ENCODE measurements around the gene ITSN1.

ITSN1 gene

DNA sequence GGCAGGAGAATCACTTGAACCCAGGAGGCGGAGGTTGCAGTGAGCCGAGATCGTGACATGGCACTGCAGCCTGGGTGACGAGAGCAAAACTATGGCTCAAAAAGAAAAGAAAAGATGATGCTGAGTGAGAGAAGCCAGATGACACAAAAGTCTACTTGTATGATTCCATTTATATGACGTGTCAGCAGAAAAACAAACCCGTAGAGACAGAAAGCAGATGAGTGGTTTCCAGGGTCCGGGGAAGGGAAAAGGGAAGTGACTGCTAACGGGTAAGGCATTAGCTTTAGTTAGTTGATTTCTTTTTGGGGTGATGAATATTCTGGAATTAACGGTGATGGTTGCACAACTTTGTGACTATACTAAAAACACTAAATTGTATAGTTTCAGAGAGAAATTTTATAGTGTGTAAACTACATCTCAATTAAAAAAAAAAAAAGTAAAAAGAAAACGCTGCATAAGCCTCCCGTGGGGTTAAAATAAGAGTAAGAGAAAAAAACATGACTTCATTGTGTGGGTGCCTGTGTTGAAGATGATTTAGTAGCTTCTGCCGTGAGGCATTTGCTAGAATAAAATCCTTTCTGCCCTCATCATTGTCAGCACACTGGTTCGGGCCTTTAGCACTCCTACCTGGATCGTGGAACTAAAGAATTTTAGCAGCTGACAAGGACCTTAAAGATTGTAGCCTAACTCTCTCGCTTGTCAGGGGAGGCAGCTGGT is 298.0 kb downstream of the ITSN1 start:
- no peak overlapping the region for H3K4me3 ChIP-seq (ENCODE audit: low read depth, low read length)
- no peak overlapping the region for H2AFZ ChIP-seq (ENCODE audit: low read length, unreplicated experiment)
- no peak overlapping the region for H3K27ac ChIP-seq (ENCODE audit: low read depth, low read length)
- no peaks in the 10 kb centered on the region for H3K79me2 ChIP-seq (ENCODE audit: control insufficient read depth, insufficient read depth, low read length, unreplicated experiment)
- H3K4me1 ChIP-seq (ENCODE audit: control insufficient read depth, insufficient read depth, low read length, unreplicated experiment), result no peaks in the 10 kb centered on the region
- no peaks in the 10 kb centered on the region for H3K36me3 ChIP-seq (ENCODE audit: insufficient read depth, low read length)
- H3K27me3 ChIP-seq (ENCODE audit: insufficient read depth, low read length), result no peaks in the 10 kb centered on the region

GRCh38 chr21:33940881-33941245 is 298.6 kb downstream of the ITSN1 start:
- Histone ChIP-seq H3K27ac (ENCODE audit: low read depth, low read length) (no peak overlapping the region), H3K27me3 (ENCODE audit: insufficient read depth, low read length) (no peaks in the 10 kb centered on the region), H3K36me3 (ENCODE audit: insufficient read depth, low read length) (no peaks in the 10 kb centered on the region), H2AFZ (ENCODE audit: low read length, unreplicated experiment) (no peak overlapping the region), H3K4me1 (ENCODE audit: control insufficient read depth, insufficient read depth, low read length, unreplicated experiment) (no peaks in the 10 kb centered on the region), H3K79me2 (ENCODE audit: control insufficient read depth, insufficient read depth, low read length, unreplicated experiment) (no peaks in the 10 kb centered on the region), H3K4me3 (ENCODE audit: low read depth, low read length) (no peak overlapping the region)

GRCh38 chr21:33942426-33942825 is 300.1 kb downstream of the ITSN1 start:
- no peak overlapping the region for H3K27ac ChIP-seq (ENCODE audit: low read depth, low read length)
- H3K36me3 ChIP-seq (ENCODE audit: insufficient read depth, low read length), result no peaks in the 10 kb centered on the region
- H3K4me3 ChIP-seq (ENCODE audit: low read depth, low read length), result no peak overlapping the region
- H3K4me1 ChIP-seq (ENCODE audit: control insufficient read depth, insufficient read depth, low read length, unreplicated experiment), result peaks cover 6% of the 10 kb centered on the region
- no peak overlapping the region for H2AFZ ChIP-seq (ENCODE audit: low read length, unreplicated experiment)
- no peaks in the 10 kb centered on the region for H3K79me2 ChIP-seq (ENCODE audit: control insufficient read depth, insufficient read depth, low read length, unreplicated experiment)
- H3K27me3 ChIP-seq (ENCODE audit: insufficient read depth, low read length), result no peaks in the 10 kb centered on the region

GRCh38 chr21:33943293-33943692 is 301.0 kb downstream of the ITSN1 start:
- H3K27me3 ChIP-seq (ENCODE audit: insufficient read depth, low read length), result no peaks in the 10 kb centered on the region
- H3K4me3 ChIP-seq (ENCODE audit: low read depth, low read length), result no peak overlapping the region
- H3K27ac ChIP-seq (ENCODE audit: low read depth, low read length), result no peak overlapping the region
- no peak overlapping the region for H2AFZ ChIP-seq (ENCODE audit: low read length, unreplicated experiment)
- no peaks in the 10 kb centered on the region for H3K79me2 ChIP-seq (ENCODE audit: control insufficient read depth, insufficient read depth, low read length, unreplicated experiment)
- no peaks in the 10 kb centered on the region for H3K36me3 ChIP-seq (ENCODE audit: insufficient read depth, low read length)
- H3K4me1 ChIP-seq (ENCODE audit: control insufficient read depth, insufficient read depth, low read length, unreplicated experiment), result peaks cover 10% of the 10 kb centered on the region

- no peak overlapping the region for H2AFZ ChIP-seq (ENCODE audit: low read length, unreplicated experiment)
Observed at GRCh38 chr21:33944185-33944763, 302.0 kb downstream of the ITSN1 start.

GRCh38 chr21:33945652-33946270 is 303.5 kb downstream of the ITSN1 start:
- H3K4me3 ChIP-seq (ENCODE audit: low read depth, low read length), result no peak overlapping the region
- no peaks in the 10 kb centered on the region for H3K79me2 ChIP-seq (ENCODE audit: control insufficient read depth, insufficient read depth, low read length, unreplicated experiment)
- peaks cover 17% of the 10 kb centered on the region for H3K4me1 ChIP-seq (ENCODE audit: control insufficient read depth, insufficient read depth, low read length, unreplicated experiment)
- no peak overlapping the region for H2AFZ ChIP-seq (ENCODE audit: low read length, unreplicated experiment)
- no peak overlapping the region for H3K27ac ChIP-seq (ENCODE audit: low read depth, low read length)
- H3K36me3 ChIP-seq (ENCODE audit: insufficient read depth, low read length), result no peaks in the 10 kb centered on the region
- no peaks in the 10 kb centered on the region for H3K27me3 ChIP-seq (ENCODE audit: insufficient read depth, low read length)

More at GRCh38 chr21:33944185-33944763, 302.0 kb downstream of the ITSN1 start:
- H3K27ac ChIP-seq (ENCODE audit: low read depth, low read length), result no peak overlapping the region
- H3K36me3 ChIP-seq (ENCODE audit: insufficient read depth, low read length), result no peaks in the 10 kb centered on the region
- H3K27me3 ChIP-seq (ENCODE audit: insufficient read depth, low read length), result no peaks in the 10 kb centered on the region
- H3K4me1 ChIP-seq (ENCODE audit: control insufficient read depth, insufficient read depth, low read length, unreplicated experiment), result peaks cover 17% of the 10 kb centered on the region
- H3K79me2 ChIP-seq (ENCODE audit: control insufficient read depth, insufficient read depth, low read length, unreplicated experiment), result no peaks in the 10 kb centered on the region
- no peak overlapping the region for H3K4me3 ChIP-seq (ENCODE audit: low read depth, low read length)

DNA sequence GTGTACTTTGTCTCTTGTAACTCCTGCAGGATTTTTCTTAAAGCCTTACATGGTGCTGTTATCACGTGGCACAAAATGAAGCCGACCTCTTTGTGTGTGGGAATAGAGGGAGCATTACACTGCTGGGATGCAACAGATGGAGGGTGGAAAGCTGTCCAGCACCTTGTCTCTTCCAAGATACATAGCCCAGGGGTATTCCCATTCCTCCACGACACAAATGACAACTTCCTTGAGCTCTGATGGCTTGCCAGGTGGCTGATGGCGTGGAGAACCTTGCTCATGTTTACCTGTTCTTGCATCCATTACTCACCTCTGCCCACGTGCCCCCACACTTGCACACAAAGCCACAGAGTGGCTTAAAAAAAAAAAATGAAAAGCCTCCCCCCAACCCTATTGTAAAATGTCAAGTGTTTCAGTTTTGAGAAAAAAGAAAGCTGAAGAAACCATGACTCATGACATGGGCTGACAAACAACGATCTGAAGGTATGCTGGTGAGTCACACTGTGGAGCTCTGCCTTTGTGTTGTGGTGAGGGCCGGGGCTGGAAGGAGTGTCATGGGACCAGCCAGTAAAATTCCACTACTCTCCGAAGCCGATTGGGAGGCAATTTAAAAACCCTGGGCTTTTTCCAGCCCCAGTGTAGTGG is 305.3 kb downstream of the ITSN1 start:
- Histone ChIP-seq H3K27ac (ENCODE audit: low read depth, low read length) (peak overlapping the region; percentile 61), H3K27me3 (ENCODE audit: insufficient read depth, low read length) (no peaks in the 10 kb centered on the region), H3K79me2 (ENCODE audit: control insufficient read depth, insufficient read depth, low read length, unreplicated experiment) (no peaks in the 10 kb centered on the region), H2AFZ (ENCODE audit: low read length, unreplicated experiment) (peak overlapping the region; percentile 79), H3K4me1 (ENCODE audit: control insufficient read depth, insufficient read depth, low read length, unreplicated experiment) (peaks cover 17% of the 10 kb centered on the region), H3K4me3 (ENCODE audit: low read depth, low read length) (peak overlapping the region; percentile 70), H3K36me3 (ENCODE audit: insufficient read depth, low read length) (no peaks in the 10 kb centered on the region)

- Histone ChIP-seq H3K79me2 (ENCODE audit: control insufficient read depth, insufficient read depth, low read length, unreplicated experiment) (no peaks in the 10 kb centered on the region), H3K36me3 (ENCODE audit: insufficient read depth, low read length) (no peaks in the 10 kb centered on the region), H3K4me1 (ENCODE audit: control insufficient read depth, insufficient read depth, low read length, unreplicated experiment) (peaks cover 17% of the 10 kb centered on the region), H2AFZ (ENCODE audit: low read length, unreplicated experiment) (peak overlapping the region; percentile 79), H3K4me3 (ENCODE audit: low read depth, low read length) (peak overlapping the region; percentile 70), H3K27ac (ENCODE audit: low read depth, low read length) (peak overlapping the region; percentile 61), H3K27me3 (ENCODE audit: insufficient read depth, low read length) (no peaks in the 10 kb centered on the region)
Observed at GRCh38 chr21:33948096-33948950, 306.0 kb downstream of the ITSN1 start.

- H3K79me2 ChIP-seq (ENCODE audit: control insufficient read depth, insufficient read depth, low read length, unreplicated experiment), result no peaks in the 10 kb centered on the region
- H3K4me3 ChIP-seq (ENCODE audit: low read depth, low read length), result no peak overlapping the region
- peak overlapping the region; percentile 61; the same call in 1 of the 2 replicates for H3K27ac ChIP-seq (ENCODE audit: low read depth, low read length)
Observed at GRCh38 chr21:33948951-33949444, 306.7 kb downstream of the ITSN1 start.

More at GRCh38 chr21:33948951-33949444, 306.7 kb downstream of the ITSN1 start:
- Histone ChIP-seq H3K36me3 (ENCODE audit: insufficient read depth, low read length) (no peaks in the 10 kb centered on the region), H3K4me1 (ENCODE audit: control insufficient read depth, insufficient read depth, low read length, unreplicated experiment) (peaks cover 17% of the 10 kb centered on the region), H2AFZ (ENCODE audit: low read length, unreplicated experiment) (peak overlapping the region; percentile 79), H3K27me3 (ENCODE audit: insufficient read depth, low read length) (no peaks in the 10 kb centered on the region)
